K562 (cell line): ENCODE data around the gene NSMCE1. TPM values are rescaled to one million over a fixed set of nuclear protein-coding genes. Genes with fewer than 3 reads are reported as not detected.

Source experiments
- CBX8 ChIP-seq: fragments of 200-600 bp; sonication (generic); IDR thresholded peaks from 2 replicates; pipeline ENCODE4 v1.6.1; 2012; ENCODE audit warnings: borderline replicate concordance, mixed run types, low read depth, mild to moderate bottlenecking, moderate library complexity, mixed read lengths, low read length, control low read depth, inconsistent platforms; ENCODE audit not compliant: poor library complexity, severe bottlenecking; ENCODE audit errors: extremely low read depth
- E2F1 ChIP-seq: sonication (generic); formaldehyde crosslinking; IDR thresholded peaks from 2 replicates; pipeline ENCODE4 v1.8.1; 2023; ENCODE audit warnings: mild to moderate bottlenecking, missing genetic modification reagents, moderate library complexity
- PHTF2 ChIP-seq: fragments of 250-450 bp; sonication (Bioruptor Pico); IDR thresholded peaks from 2 replicates; pipeline ENCODE4 v1.5.0; 2021; ENCODE audit warnings: mild to moderate bottlenecking
- SP1 ChIP-seq: sonication (generic); formaldehyde crosslinking; IDR thresholded peaks from 2 replicates; pipeline ENCODE4 v1.8.1; 2022; ENCODE audit warnings: mild to moderate bottlenecking, missing genetic modification reagents
- ZBTB11 ChIP-seq, 3 experiments: fragments of 200-800 bp in 1 of 3; fragments of 250-450 bp in 1 of 3; fragments of 450-650 bp in 1 of 3; sonication (Bioruptor Pico) in 1 of 3; sonication (Bioruptor generic) in 1 of 3; formaldehyde crosslinking in 1 of 3; IDR thresholded peaks; 2 replicates each; pipeline versions ENCODE4 v1.6.1 to v1.8.0; 2016 to 2022; ENCODE audit warnings: mild to moderate bottlenecking in 2 of 3, missing genetic modification characterization in 2 of 3, missing compliant biosample characterization in 1 of 3, moderate library complexity in 1 of 3
- ZNF263 ChIP-seq: sonication (generic); formaldehyde crosslinking; IDR thresholded peaks from 2 replicates; pipeline ENCODE4 v1.8.0; 2022; ENCODE audit warnings: mild to moderate bottlenecking, missing genetic modification reagents, borderline replicate concordance
- polyA plus RNA-seq, 8 experiments: library from polyadenylated mRNA; depleted of rRNA in 4 of 8; stranded (reverse) in 5 of 8; unstranded in 3 of 8; fragments of >200 nt; fragmentation: Nextera tagmentation in 2 of 8; fragmentation: Illumina TruSeq in 1 of 8; extraction: Ambion mirVana in 2 of 8; extraction: Trizol in 1 of 8; gene quantifications; 2 replicates each; pipeline versions ENCODE4 v1.2.1 to v1.2.3, GENCODE V29; 2011 to 2014; ENCODE audit warnings: inconsistent platforms in 1 of 8, missing spikeins in 1 of 8
- total RNA-seq, 7 experiments: library from RNA; depleted of rRNA in 6 of 7; stranded (reverse); fragments of >200 nt in 6 of 7; fragmentation: Illumina TruSeq in 2 of 7; extraction: Trizol in 2 of 7; gene quantifications; 2 replicates each; pipeline versions ENCODE4 v1.2.1 to v1.2.3, GENCODE V29; 2011 to 2021; ENCODE audit warnings: low replicate concordance in 1 of 7

Gene NSMCE1
- total and polyA plus RNA-seq, 9 of the 15 experiments (the other 6 are each of a cell fraction or from before 2014, with no cell fraction given), result 52.1 to 163 (median 61.5) TPM

- TF ChIP-seq ZBTB11 (CRISPR knock-in tag; IDR thresholded peaks at IDR 0.05) (no peak), CBX8 (no peak), PHTF2 (no peak), E2F1 (no peak), SP1 (CRISPR knock-in tag) (no peak), ZNF263 (CRISPR knock-in tag) (no peak)
Observed at GRCh38 chr16:27291722-27292240, 23.2 kb upstream of the NSMCE1 start (continued).
